ENCODE measurements around the gene NALCN. TPM values are rescaled to one million over a fixed set of nuclear protein-coding genes. Genes with fewer than 3 reads are reported as not detected.

The NALCN gene
- total and polyA plus RNA-seq, 2 donors (not counting 1 experiment from before 2014, with no cell fraction given), result not detected

DNA sequence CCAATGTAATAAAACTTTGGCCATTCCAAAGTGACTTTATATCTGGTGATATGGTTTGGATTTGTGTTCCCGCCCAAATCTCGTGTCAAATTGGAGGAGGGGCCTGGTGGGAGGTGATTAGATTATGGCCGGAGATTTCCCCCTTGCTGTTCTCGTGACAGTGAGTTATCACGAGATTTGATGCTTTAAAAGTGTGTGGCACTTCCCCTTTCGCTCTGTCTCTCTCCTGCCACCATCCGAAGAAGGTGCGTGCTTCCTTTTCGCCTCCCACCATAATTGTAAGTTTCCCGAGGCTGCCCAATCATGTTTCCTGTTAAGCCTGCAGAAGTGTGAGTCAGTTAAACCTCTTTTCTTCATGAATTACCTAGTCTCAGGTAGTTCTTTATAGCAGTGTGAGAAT lies 9.3 kb upstream of the NALCN start:
- Histone ChIP-seq H2AFZ (ENCODE audit: insufficient read depth, low read depth, low read length, poor library complexity, severe bottlenecking) (no peak overlapping the region), H4K20me1 (ENCODE audit: control insufficient read depth, insufficient read depth, low read length, poor library complexity, severe bottlenecking) (no peaks in the 10 kb centered on the region), H3K9ac (ENCODE audit: low read length) (no peak overlapping the region), H3K4me2 (replicated peaks; ENCODE audit: low read depth, low read length, poor library complexity, severe bottlenecking) (no peak overlapping the region), H3K27me3 (replicated peaks in 1 of 4; ENCODE audit: control extremely low read depth in 1 of 4, control insufficient read depth in 3 of 4, insufficient read depth in 4 of 4, low read length in 3 of 4) (no peaks in the 10 kb centered on the region), H3K9me3 (ENCODE audit: control extremely low read depth in 1 of 3, control insufficient read depth in 2 of 3, insufficient read depth in 1 of 3, low read length in 2 of 3) (no peaks in the 10 kb centered on the region), H3K36me3 (replicated peaks in 1 of 2; ENCODE audit: control extremely low read depth in 1 of 2, control insufficient read depth in 1 of 2, extremely low read depth in 1 of 2, insufficient read depth in 2 of 2, low read length in 1 of 2) (no peaks in the 10 kb centered on the region), H3K4me3 (ENCODE audit: control extremely low read depth in 1 of 5, extremely low read depth in 1 of 5, insufficient read depth in 1 of 5, low read depth in 2 of 5, low read length in 4 of 5) (no peak overlapping the region), H3K4me1 (ENCODE audit: control insufficient read depth in 2 of 2, insufficient read depth in 2 of 2, low read length in 2 of 2) (no peaks in the 10 kb centered on the region), H3K79me2 (ENCODE audit: control insufficient read depth, insufficient read depth, low read length) (no peaks in the 10 kb centered on the region), H3K27ac (ENCODE audit: low read length in 2 of 2) (no peak overlapping the region)
- no peaks in the 10 kb centered on the region for H3K27me3 Mint-ChIP-seq
- H3K9me3 Mint-ChIP-seq (ENCODE audit: insufficient read depth), result peaks cover 2% of the 10 kb centered on the region
- 65% methylated on average over 2 of the region's 10 CpGs for WGBS (ENCODE audit: insufficient coverage)
- ATAC-seq (ENCODE audit: low read depth), result no peak
- no peak for TF ChIP-seq EZH2 (IDR thresholded peaks at IDR 0.05; ENCODE audit: borderline replicate concordance, insufficient read depth, low read depth, low read length, poor library complexity, severe bottlenecking)
- POLR2A ChIA-PET, result no interaction called here
- CTCF ChIA-PET, result no interaction called here
- intact Hi-C loops (cut with micrococcal nuclease), result no loop called here
- no peak overlapping the region for H3K27ac Mint-ChIP-seq
- no peak for DNase-seq
- no peaks in the 10 kb centered on the region for H3K4me1 Mint-ChIP-seq
- no peak overlapping the region for H3K4me3 Mint-ChIP-seq

DNA sequence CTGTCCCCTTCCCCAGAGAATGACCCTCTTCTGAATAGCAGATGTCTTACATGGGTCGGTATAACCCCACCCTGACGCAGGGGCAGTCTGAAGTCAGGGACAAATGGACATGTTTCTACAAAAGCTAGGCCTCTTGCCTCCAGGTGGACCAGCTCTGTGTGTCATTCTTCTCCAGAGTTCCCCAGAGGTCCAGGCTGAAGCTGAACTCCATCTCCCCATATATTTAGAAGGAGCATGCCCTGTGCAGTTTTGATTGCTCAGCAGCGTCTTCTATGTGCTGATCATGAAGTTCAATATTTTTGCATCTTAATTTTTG lies 8.8 kb upstream of the NALCN start:
- no peak overlapping the region for H3K4me3 Mint-ChIP-seq
- peaks cover 2% of the 10 kb centered on the region for H3K9me3 Mint-ChIP-seq (ENCODE audit: insufficient read depth)
- Histone ChIP-seq H3K36me3 (replicated peaks in 1 of 2; ENCODE audit: control extremely low read depth in 1 of 2, control insufficient read depth in 1 of 2, extremely low read depth in 1 of 2, insufficient read depth in 2 of 2, low read length in 1 of 2) (no peaks in the 10 kb centered on the region), H3K79me2 (ENCODE audit: control insufficient read depth, insufficient read depth, low read length) (no peaks in the 10 kb centered on the region), H3K9ac (ENCODE audit: low read length) (no peak overlapping the region), H3K9me3 (ENCODE audit: control extremely low read depth in 1 of 3, control insufficient read depth in 2 of 3, insufficient read depth in 1 of 3, low read length in 2 of 3) (no peaks in the 10 kb centered on the region), H3K4me2 (replicated peaks; ENCODE audit: low read depth, low read length, poor library complexity, severe bottlenecking) (no peak overlapping the region), H3K27ac (ENCODE audit: low read length in 2 of 2) (no peak overlapping the region), H3K4me3 (ENCODE audit: control extremely low read depth in 1 of 5, extremely low read depth in 1 of 5, insufficient read depth in 1 of 5, low read depth in 2 of 5, low read length in 4 of 5) (no peak overlapping the region), H4K20me1 (ENCODE audit: control insufficient read depth, insufficient read depth, low read length, poor library complexity, severe bottlenecking) (no peaks in the 10 kb centered on the region), H2AFZ (ENCODE audit: insufficient read depth, low read depth, low read length, poor library complexity, severe bottlenecking) (no peak overlapping the region), H3K4me1 (ENCODE audit: control insufficient read depth in 2 of 2, insufficient read depth in 2 of 2, low read length in 2 of 2) (no peaks in the 10 kb centered on the region), H3K27me3 (replicated peaks in 1 of 4; ENCODE audit: control extremely low read depth in 1 of 4, control insufficient read depth in 3 of 4, insufficient read depth in 4 of 4, low read length in 3 of 4) (no peaks in the 10 kb centered on the region)
- intact Hi-C loops (cut with micrococcal nuclease), result no loop called here
- no peak overlapping the region for H3K27ac Mint-ChIP-seq
- CTCF ChIA-PET, result no interaction called here
- ATAC-seq (ENCODE audit: low read depth) (no peak), DNase-seq (no peak)
- no peak for TF ChIP-seq EZH2 (IDR thresholded peaks at IDR 0.05; ENCODE audit: borderline replicate concordance, insufficient read depth, low read depth, low read length, poor library complexity, severe bottlenecking)
- TF ChIP-seq, protein P1, sequence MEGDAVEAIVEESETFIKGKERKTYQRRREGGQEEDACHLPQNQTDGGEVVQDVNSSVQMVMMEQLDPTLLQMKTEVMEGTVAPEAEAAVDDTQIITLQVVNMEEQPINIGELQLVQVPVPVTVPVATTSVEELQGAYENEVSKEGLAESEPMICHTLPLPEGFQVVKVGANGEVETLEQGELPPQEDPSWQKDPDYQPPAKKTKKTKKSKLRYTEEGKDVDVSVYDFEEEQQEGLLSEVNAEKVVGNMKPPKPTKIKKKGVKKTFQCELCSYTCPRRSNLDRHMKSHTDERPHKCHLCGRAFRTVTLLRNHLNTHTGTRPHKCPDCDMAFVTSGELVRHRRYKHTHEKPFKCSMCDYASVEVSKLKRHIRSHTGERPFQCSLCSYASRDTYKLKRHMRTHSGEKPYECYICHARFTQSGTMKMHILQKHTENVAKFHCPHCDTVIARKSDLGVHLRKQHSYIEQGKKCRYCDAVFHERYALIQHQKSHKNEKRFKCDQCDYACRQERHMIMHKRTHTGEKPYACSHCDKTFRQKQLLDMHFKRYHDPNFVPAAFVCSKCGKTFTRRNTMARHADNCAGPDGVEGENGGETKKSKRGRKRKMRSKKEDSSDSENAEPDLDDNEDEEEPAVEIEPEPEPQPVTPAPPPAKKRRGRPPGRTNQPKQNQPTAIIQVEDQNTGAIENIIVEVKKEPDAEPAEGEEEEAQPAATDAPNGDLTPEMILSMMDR (IDR thresholded peaks at IDR 0.05), result no peak
- H3K4me1 Mint-ChIP-seq, result no peaks in the 10 kb centered on the region
- POLR2A ChIA-PET, result no interaction called here
- H3K27me3 Mint-ChIP-seq, result no peaks in the 10 kb centered on the region
- 84% methylated on average over 2 of the region's 3 CpGs for WGBS (ENCODE audit: insufficient coverage)

All from B cell (primary cell).